ENCODE measurements around the gene YTHDC1.
"Not testable (repeated sequence)": the region's sequence is repeated elsewhere in the genome, so short reads cannot be mapped to it uniquely, and the experiment has no call there.

GRCh38 chr4:68281796-68282740 lies 67.8 kb downstream of the YTHDC1 start:
- TF ChIP-seq POLR2A (IDR thresholded peaks at IDR 0.05; ENCODE audit: low read depth, low read length); CTCF (conservative IDR thresholded peaks at IDR 0.05; ENCODE audit: low read depth, low read length); USF2 (IDR thresholded peaks at IDR 0.05; ENCODE audit: low read depth, low read length); RAD21 (IDR thresholded peaks at IDR 0.05; ENCODE audit: low read length); FOS (IDR thresholded peaks at IDR 0.05; ENCODE audit: low read depth, low read length); MXI1 (IDR thresholded peaks at IDR 0.05; ENCODE audit: borderline replicate concordance, low read depth, low read length); BHLHE40 (IDR thresholded peaks at IDR 0.05; ENCODE audit: low read depth, low read length): not testable (repeated sequence)

Data from IMR-90 (cell line).